Progenitor cell of endocrine pancreas (in vitro differentiated cells): ENCODE results near the gene ZNF138. TPM values are rescaled to one million over a fixed set of nuclear protein-coding genes. Genes with fewer than 3 reads are reported as not detected.
A peak's percentile ranks its signal among the peaks of the same experiment; 100 is the strongest.
"Not testable (repeated sequence)": the region's sequence is repeated elsewhere in the genome, so short reads cannot be mapped to it uniquely, and the experiment has no call there.

Experiments used
- DNase-seq: peaks from one replicate; pipeline ENCODE4 v3.0.0; 2021; ENCODE audit warnings: low spot score; ENCODE audit not compliant: unreplicated experiment
- H3K27ac Mint-ChIP-seq: 2 replicates; pipeline ENCODE4 v1.8.0; 2021; ENCODE audit warnings: mild to moderate bottlenecking, moderate library complexity, mixed read lengths
- H3K27me3 Mint-ChIP-seq: 2 replicates; pipeline ENCODE4 v1.8.0; 2021; ENCODE audit warnings: mixed read lengths
- H3K36me3 Mint-ChIP-seq: 2 replicates; pipeline ENCODE4 v1.8.0; 2022; ENCODE audit warnings: mixed read lengths; ENCODE audit not compliant: insufficient read depth
- H3K4me1 Mint-ChIP-seq: 2 replicates; pipeline ENCODE4 v1.8.0; 2021; ENCODE audit warnings: low read depth, mixed read lengths
- H3K4me3 Mint-ChIP-seq: 2 replicates; pipeline ENCODE4 v1.8.0; 2021; ENCODE audit warnings: low read depth, mild to moderate bottlenecking, moderate library complexity, mixed read lengths
- H3K9me3 Mint-ChIP-seq: 2 replicates; pipeline ENCODE4 v1.8.0; 2021; ENCODE audit warnings: low read depth, mixed read lengths
- total RNA-seq: library from RNA; stranded (reverse); gene quantifications from 2 replicates; pipeline ENCODE4 v1.2.1, GENCODE V29; 2021
- TF ChIP-seq, protein P1 (sequence below): fragments of 200-600 bp; sonication (generic); IDR thresholded peaks from one replicate; pipeline ENCODE4 v1.5.0; 2021; ENCODE audit warnings: antibody characterized with exemption, mild to moderate bottlenecking; ENCODE audit not compliant: unreplicated experiment

The ZNF138 gene
- total RNA-seq, 1 donor from 2014 or later, result 21.3 TPM

GRCh38 chr7:64793106-64793755, 997 bp upstream of the ZNF138 start:
- DNase-seq, result no peak
- Mint-ChIP-seq H3K4me1 (peaks cover 16% of the 10 kb centered on the region), H3K36me3 (peaks cover 8% of the 10 kb centered on the region), H3K27me3 (no peaks in the 10 kb centered on the region), H3K9me3 (peaks cover 4% of the 10 kb centered on the region), H3K27ac (peak overlapping the region; percentile 100), H3K4me3 (peak overlapping the region; percentile 61)
- TF ChIP-seq, protein P1, sequence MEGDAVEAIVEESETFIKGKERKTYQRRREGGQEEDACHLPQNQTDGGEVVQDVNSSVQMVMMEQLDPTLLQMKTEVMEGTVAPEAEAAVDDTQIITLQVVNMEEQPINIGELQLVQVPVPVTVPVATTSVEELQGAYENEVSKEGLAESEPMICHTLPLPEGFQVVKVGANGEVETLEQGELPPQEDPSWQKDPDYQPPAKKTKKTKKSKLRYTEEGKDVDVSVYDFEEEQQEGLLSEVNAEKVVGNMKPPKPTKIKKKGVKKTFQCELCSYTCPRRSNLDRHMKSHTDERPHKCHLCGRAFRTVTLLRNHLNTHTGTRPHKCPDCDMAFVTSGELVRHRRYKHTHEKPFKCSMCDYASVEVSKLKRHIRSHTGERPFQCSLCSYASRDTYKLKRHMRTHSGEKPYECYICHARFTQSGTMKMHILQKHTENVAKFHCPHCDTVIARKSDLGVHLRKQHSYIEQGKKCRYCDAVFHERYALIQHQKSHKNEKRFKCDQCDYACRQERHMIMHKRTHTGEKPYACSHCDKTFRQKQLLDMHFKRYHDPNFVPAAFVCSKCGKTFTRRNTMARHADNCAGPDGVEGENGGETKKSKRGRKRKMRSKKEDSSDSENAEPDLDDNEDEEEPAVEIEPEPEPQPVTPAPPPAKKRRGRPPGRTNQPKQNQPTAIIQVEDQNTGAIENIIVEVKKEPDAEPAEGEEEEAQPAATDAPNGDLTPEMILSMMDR, result no peak

- peak overlapping the region; percentile 100 for H3K4me3 Mint-ChIP-seq
- H3K9me3 Mint-ChIP-seq, result peaks cover 2% of the 10 kb centered on the region
- H3K27me3 Mint-ChIP-seq, result no peaks in the 10 kb centered on the region
- TF ChIP-seq, protein P1, result no peak
- H3K36me3 Mint-ChIP-seq, result peaks cover 22% of the 10 kb centered on the region
- H3K27ac Mint-ChIP-seq, result peak overlapping the region; percentile 100
- DNase-seq, result no peak
- peaks cover 16% of the 10 kb centered on the region for H3K4me1 Mint-ChIP-seq
These were observed 948 bp downstream of the ZNF138 start for GRCh38 chr7:64795176-64795575.

DNA sequence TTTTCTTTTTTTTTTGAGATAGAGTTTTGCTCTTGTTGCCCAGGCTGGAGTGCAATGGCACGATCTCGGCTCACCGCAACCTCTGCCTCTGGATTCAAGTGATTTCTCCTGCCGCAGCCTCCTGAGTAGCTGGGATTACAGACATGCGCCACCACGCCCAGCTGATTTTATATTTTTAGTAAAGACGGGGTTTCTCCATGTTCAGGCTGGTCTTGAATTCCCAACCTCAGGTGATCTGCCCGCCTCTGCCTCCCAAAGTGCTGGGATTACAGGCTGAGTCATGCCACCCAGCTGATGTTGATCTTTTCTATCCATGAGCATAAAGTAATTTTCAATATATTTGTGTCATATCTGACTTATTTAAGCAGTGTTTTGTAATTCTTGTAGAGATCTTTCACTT, 4.9 kb downstream of the ZNF138 start:
- peaks cover 23% of the 10 kb centered on the region for H3K4me1 Mint-ChIP-seq
- H3K27me3 Mint-ChIP-seq, DNase-seq, H3K27ac Mint-ChIP-seq, H3K4me3 Mint-ChIP-seq: not testable (repeated sequence)
- peaks cover 22% of the 10 kb centered on the region for H3K9me3 Mint-ChIP-seq
- H3K36me3 Mint-ChIP-seq, result peaks cover 56% of the 10 kb centered on the region

DNA sequence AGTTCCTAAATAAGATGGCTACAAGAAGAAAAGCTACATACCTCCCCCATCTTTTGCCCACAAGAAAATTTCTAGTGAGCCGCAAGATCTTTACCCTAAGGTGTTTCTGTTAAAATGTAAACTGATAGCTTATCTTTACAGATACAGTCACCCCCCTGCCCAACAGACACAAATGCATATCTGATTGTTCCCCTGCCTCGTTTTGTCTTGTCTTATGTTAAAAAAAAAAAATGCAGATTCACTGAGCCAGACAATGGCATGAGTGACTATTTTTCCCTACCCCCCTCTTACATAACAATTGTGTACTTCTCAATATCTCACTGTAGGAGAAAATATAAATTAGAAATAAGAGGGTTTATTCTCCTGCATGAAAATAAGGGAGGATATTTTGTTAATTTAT, 8.5 kb downstream of the ZNF138 start:
- TF ChIP-seq, protein P1, result no peak
- Mint-ChIP-seq H3K27ac (peak overlapping the region; percentile 37), H3K4me3 (no peak overlapping the region), H3K4me1 (peaks cover 7% of the 10 kb centered on the region), H3K9me3 (peaks cover 39% of the 10 kb centered on the region), H3K27me3 (no peaks in the 10 kb centered on the region), H3K36me3 (peaks cover 74% of the 10 kb centered on the region)
- DNase-seq, result no peak

DNA sequence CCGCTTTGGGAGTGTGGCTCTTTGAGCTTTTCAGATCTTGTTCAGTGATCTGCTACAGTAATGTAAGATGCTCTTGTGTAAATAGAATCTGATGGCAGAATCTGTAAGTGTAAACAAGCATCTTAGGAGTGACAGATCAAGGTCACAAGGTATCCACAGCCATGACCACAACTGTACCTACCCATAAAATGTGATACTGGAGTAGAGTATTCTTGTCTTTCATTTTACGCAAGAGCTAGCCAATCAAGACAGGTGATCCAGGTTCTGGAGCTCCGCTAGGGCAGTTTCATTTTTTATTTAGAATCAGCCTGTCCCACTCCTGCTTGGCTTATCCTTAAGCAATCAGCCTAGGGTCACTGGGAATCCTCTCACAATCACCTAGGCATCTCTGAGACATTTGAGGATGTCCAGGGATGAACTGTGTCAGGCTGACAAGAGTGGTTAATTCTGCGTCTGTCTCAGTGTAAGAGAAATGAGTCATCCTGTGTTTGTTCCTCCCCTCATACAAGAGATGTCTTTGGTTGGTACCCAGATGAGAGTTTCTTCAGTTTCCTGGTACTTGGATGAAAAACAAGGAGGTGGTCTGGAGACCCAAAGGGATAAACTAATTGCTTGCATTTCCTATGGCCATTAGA, 13.6 kb downstream of the ZNF138 start:
- TF ChIP-seq, protein P1, result no peak
- Mint-ChIP-seq H3K36me3 (peaks cover 53% of the 10 kb centered on the region), H3K4me3 (no peak overlapping the region), H3K27me3 (no peaks in the 10 kb centered on the region), H3K9me3 (peaks cover 21% of the 10 kb centered on the region), H3K27ac (no peak overlapping the region), H3K4me1 (no peaks in the 10 kb centered on the region)
- no peak for DNase-seq

GRCh38 chr7:64811767-64812166, 17.5 kb downstream of the ZNF138 start:
- TF ChIP-seq, protein P1, result no peak
- Mint-ChIP-seq H3K4me3 (no peak overlapping the region), H3K4me1 (no peaks in the 10 kb centered on the region), H3K36me3 (peaks cover 48% of the 10 kb centered on the region), H3K27me3 (no peaks in the 10 kb centered on the region), H3K9me3 (peaks cover 11% of the 10 kb centered on the region), H3K27ac (no peak overlapping the region)
- no peak for DNase-seq
